ENCODE measurements around the gene F10.

The F10 gene

DNA sequence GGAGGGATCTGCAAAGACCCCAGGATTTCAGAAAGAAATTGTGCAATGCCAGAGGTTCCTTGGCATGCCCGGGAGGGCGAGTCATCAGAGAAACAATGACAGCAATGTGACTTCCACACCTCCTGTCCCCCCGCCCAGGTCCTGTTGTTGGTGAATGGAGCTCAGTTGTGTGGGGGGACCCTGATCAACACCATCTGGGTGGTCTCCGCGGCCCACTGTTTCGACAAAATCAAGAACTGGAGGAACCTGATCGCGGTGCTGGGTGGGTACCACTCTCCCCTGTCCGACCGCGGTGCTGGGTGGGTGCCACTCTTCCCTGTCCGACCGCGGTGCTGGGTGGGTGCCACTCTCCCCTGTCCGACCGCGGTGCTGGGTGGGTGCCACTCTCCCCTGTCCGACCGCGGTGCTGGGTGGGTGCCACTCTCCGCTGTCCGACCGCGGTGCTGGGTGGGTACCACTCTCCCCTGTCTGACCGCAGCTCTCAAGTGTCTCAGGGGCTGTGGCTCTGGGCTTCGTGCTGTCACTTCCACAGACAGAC, 5.2 kb upstream of the F10 start:
- no peak for DNase-seq (ENCODE audit: low spot score)

DNA sequence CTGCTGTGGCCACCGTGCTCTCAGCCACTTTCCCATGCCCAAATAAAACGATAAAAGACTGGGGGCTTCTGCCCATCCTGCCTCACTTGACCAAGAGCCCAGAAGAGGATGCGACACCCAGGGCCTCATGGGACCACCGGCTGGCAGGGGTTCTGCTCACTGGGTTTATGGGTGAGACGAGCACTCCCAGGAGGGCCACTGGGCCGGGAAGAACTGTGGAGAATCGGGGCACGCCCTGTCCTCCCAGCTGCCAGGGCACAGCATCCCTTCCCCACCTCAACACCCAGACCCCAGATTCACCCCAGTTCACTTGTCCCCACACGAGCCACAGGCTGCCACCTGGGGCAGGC, 4.7 kb upstream of the F10 start:
- no peak for DNase-seq (ENCODE audit: low spot score)

DNA sequence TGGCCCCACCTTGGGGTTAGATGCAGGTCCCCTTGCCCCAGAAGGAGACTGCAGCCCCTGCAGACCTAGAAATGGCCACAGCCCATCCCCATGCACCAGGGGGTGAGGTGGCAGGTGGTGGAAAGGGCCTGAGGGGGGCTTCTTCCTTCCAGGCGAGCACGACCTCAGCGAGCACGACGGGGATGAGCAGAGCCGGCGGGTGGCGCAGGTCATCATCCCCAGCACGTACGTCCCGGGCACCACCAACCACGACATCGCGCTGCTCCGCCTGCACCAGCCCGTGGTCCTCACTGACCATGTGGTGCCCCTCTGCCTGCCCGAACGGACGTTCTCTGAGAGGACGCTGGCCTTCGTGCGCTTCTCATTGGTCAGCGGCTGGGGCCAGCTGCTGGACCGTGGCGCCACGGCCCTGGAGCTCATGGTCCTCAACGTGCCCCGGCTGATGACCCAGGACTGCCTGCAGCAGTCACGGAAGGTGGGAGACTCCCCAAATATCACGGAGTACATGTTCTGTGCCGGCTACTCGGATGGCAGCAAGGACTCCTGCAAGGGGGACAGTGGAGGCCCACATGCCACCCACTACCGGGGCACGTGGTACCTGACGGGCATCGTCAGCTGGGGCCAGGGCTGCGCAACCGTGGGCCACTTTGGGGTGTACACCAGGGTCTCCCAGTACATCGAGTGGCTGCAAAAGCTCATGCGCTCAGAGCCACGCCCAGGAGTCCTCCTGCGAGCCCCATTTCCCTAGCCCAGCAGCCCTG, 4.2 kb upstream of the F10 start:
- DNase-seq (ENCODE audit: low spot score) = no peak

DNA sequence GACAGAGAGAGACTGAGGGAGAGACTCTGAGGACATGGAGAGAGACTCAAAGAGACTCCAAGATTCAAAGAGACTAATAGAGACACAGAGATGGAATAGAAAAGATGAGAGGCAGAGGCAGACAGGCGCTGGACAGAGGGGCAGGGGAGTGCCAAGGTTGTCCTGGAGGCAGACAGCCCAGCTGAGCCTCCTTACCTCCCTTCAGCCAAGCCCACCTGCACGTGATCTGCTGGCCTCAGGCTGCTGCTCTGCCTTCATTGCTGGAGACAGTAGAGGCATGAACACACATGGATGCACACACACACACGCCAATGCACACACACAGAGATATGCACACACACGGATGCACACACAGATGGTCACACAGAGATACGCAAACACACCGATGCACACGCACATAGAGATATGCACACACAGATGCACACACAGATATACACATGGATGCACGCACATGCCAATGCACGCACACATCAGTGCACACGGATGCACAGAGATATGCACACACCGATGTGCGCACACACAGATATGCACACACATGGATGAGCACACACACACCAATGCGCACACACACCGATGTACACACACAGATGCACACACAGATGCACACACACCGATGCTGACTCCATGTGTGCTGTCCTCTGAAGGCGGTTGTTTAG, 3.3 kb upstream of the F10 start:
- DNase-seq (ENCODE audit: low spot score) = no peak

DNA sequence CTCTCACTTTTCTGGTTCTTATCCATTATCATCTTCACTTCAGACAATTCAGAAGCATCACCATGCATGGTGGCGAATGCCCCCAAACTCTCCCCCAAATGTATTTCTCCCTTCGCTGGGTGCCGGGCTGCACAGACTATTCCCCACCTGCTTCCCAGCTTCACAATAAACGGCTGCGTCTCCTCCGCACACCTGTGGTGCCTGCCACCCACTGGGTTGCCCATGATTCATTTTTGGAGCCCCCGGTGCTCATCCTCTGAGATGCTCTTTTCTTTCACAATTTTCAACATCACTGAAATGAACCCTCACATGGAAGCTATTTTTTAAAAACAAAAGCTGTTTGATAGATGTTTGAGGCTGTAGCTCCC, 2.8 kb upstream of the F10 start:
- no peak for DNase-seq (ENCODE audit: low spot score)

DNA sequence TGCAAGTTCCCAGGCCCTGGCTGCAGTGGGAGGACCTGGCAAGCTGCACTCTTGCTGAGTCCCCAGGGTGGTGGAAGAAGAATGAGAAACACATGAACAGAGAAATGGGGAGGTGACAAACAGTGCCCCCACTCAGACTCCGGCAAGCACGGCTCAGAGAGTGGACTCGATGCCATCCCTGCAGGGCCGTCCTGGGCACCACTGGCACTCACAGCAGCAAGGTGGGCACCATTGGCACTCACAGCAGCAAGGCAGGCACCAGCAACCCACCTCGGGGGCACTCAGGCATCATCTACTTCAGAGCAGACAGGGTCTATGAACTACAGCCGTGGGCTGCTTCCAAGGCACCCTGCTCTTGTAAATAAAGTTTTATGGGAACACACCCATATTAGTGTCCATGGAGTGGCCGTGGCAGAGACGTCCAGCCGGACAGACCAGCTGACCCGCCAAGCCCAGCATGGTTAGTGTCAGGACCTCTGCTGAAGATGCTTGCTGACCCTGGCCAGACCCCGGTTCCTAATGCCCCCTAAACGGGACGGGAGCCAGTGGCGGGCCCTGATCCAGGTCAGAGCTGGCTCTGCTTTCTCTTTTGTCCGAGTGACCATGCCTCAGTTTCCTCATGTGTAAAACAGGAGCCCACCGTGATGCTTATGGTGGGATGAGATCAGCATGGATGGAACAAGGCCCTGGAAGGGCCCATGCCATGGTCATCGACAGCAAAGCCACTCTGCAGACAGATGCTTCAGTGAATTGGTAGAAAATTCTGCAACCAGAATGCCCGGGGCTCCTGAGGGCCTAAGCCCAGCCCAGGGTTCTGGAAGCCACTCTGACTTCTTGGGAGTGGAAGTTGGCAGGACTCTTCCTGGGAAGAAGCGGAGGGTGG, 2.1 kb upstream of the F10 start:
- DNase-seq (ENCODE audit: low spot score) = no peak

DNA sequence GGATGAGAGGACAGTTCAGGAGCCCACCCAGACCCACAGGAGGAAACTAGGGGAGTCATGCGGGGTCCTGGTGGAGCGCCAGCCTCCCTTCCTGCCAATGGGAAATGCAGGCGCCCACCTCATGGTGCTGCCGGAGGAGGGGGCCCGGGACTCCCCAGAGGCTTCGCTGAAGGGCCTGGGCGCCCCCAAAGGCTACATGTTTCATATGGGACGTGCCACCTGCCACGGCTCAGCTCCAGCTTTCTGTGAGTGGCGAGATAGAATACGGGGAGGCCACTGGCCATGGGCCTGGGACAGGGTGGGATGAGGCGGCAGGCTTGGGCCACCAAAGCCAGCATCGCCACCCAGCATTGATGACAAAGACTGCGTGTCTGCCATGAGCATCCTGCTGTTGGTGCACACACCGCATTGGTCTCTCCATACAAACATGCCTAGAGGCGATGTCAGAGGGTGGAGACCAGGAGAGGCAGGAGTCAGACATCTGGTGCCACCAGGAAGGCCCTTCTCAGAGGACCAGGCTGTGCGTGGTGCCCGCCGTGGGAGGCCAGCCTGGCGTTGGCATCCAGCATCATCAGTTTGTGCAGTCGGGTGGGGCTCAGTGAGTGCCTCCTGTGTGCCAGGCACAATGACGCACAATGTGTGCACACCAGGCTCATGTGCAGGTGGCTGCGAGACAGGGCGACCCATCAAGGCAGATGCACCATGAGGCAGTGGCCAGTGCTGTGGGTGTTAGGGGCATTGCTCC, 1.2 kb upstream of the F10 start:
- no peak for DNase-seq (ENCODE audit: low spot score)

DNA sequence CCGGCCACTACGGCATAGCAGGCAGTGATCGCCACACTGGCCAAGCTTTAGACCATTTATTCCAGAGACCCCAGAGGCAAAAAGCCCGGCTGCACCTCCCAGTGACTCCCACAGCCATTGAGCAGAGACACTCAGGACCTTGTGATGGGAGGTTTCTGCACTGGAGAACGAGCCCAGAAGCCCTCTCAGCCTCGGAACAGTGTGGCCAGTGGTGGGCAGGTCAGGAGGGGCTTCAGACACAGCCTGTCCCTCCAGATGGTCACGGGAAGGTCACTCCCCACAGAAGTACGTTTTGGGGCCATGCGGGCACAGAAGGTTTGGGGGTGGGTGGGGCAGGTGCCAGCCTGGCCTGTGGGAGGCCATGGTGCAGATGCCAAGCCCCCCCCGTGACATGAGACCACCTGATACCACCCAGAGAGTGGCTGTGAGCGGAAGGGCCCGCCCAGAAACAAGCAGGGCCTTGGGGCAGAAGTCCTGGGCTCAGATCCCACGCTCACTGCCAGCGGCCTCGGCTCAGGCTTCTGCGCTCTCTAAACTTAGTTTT, 599 bp upstream of the F10 start:
- DNase-seq (ENCODE audit: low spot score) = no peak

DNA sequence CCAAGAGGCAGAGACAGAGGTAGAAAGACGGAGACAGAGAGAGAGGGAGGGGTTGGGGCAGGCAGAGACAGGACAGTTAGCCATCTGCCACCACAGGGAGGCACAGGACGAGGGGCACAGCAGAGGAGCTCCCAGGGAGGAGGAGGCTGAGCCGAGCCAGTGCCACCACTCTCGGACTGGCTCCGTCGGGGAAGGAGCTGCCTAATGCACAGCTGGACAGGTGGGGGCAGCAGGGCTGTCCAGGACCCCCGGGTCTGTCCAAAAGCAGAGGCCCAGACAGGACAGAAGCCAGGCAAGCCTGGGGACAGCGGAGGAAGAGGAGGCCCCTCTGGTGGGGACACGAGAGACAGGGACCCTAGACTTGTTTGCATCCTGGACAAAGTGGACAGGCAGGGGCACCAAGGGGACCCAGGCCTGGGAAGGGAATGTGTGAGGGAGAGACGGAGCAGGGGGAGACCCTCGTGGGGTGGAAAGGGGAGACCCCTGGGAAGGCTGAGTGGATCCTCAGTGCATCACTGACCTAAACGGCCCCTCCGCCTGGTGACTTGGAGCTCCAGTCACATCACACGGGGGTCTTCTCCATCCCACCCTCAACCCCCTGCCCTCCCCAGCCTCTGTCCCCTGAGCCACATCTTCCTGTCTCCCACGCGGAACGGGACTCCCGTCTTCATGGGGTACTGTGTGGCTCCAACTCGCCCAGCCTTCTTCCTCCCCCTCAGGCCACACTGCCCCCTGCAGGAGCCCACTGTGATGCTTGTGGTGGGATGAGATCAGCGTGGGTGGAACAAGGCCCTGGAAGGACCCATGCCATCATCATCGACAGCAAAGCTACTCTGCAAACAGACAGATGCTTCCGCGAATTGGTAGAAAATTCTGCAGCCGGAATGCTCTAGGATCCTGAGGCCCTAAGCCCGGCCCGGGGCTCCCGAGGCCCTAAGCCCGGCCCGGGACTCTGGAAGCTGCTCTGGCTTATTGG, 915 bp downstream of the F10 start:
- peak; percentile 46 for DNase-seq (ENCODE audit: low spot score)

DNA sequence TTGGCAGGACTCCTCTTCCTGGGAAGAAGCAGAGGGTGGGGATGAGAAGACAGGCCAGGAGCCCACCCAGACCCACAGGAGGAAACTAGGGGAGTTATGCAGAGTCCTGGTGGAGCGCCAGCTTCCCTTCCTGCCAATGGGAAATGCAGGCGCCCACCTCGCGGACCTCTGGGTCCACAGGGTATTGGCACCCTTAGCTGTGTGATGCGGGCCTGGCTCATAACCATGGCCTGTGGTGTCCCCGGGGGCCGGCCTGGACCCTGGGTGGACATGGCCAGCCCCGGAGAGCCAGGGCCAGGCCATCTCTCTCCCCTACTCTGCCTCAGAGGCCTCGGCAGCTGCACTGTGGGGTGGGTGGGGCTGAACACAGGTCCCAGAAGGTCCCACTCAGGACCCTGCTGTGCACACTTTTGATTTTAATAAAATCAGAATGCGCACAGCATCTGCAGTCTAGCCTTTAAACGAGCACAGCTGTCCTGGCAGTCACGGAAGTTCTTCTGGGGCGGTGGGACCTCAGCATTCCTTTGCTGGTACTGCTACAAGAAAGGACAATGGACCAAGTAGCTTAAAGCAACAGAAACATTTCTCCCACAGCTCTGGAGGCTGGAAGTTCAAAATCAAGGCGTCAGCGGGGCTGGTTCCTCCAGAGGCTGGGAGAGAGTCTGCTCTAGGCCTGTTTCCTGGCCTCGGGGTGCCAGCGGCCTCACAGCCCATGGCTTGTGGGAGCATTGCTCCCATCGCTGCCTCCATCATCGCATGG, 1.8 kb downstream of the F10 start:
- DNase-seq (ENCODE audit: low spot score) = no peak

DNA sequence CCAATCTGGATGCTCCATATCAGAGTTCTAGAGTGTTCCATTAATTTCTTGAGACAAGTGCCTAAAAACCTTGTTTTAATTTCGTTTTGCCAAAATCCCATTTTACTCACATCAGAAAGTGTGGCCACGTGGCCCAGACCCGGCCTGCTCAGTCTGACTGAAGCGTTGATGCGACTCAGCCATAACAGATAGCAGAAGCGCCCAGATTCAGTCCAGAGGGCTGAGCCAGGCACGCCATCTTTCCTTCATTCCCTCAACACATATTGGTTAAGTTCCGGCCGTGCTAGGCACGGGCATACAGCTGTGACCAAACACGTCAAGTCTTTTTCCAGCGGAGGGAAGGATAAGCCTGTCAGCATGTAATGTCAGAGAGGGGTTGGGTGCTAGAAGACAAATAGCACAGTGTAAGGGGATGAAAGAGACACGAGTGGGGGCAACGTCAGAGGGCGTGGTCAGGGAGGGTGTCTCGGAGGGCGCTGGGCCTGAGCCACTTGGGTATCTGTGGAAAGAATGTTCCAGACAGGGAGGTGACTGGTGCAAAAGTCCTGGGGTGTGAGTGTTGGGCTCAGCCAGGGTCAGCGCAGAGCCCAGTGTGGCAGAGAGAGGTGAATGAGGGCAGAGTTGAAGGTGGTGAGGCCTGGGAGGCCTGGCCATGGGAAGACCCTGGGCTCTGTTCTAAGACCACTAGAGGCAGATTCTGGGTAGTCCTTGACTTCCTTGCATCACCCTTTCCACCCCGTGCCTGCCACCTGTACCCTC, 3.1 kb downstream of the F10 start:
- DNase-seq (ENCODE audit: low spot score) = no peak

DNA sequence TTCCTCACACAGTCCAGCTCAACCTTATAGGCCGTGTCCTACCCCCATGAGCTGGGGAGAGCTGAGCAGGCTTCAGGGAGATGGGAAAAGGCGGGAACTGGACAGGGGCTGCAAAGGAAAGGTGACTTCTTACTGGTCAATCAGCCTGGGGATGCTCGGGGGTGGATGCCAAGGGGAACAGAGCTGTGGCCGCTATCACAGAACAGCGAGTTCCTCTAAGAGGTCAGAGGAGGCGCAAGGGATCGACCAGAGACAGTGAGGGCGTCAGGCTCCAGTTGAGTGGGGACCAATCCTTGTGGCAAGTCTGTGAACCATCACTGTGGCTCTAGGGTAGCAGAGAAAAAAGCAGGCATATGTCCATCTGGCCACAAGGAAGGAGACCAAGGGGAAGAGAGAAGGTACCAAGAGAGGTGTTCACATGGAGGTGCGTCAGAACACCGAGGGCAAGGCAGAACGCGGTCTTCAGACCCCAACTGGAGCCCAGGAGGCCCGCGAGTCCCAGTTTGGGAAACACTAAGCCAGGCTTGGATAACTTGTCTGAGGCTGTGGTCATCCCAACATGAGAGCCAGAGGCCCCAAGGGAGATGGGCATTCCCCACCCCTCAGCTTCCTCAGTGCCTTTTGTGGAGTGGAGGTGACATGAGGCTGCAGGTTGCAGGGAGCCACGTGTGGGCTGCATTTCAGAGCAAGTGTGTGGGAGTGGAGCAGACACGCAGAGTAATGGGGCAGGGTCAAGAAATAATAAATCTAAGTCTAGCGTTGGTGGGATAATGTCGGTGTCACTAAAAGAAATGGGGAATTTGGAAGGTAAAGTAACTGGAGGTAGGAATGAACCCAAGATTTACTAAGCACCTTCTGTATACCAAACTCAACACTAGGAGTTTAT, 3.9 kb downstream of the F10 start:
- DNase-seq (ENCODE audit: low spot score) = no peak

DNA sequence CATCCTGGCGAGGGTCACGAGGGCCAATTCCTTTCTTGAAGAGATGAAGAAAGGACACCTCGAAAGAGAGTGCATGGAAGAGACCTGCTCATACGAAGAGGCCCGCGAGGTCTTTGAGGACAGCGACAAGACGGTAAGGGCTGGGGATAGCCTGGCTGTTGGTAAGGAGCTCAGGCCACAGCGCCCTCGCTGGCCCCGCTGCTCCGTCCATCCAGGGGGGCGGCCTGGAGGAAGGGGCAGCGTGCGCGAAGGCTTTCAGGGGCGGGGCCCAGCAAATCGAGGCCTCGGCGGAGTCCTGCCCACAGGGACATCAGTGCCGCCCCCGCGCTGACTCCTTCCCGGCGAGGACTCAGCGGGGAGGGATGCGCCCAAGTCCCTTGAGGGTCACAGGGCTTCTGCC, 6.9 kb downstream of the F10 start:
- no peak for DNase-seq (ENCODE audit: low spot score)

DNA sequence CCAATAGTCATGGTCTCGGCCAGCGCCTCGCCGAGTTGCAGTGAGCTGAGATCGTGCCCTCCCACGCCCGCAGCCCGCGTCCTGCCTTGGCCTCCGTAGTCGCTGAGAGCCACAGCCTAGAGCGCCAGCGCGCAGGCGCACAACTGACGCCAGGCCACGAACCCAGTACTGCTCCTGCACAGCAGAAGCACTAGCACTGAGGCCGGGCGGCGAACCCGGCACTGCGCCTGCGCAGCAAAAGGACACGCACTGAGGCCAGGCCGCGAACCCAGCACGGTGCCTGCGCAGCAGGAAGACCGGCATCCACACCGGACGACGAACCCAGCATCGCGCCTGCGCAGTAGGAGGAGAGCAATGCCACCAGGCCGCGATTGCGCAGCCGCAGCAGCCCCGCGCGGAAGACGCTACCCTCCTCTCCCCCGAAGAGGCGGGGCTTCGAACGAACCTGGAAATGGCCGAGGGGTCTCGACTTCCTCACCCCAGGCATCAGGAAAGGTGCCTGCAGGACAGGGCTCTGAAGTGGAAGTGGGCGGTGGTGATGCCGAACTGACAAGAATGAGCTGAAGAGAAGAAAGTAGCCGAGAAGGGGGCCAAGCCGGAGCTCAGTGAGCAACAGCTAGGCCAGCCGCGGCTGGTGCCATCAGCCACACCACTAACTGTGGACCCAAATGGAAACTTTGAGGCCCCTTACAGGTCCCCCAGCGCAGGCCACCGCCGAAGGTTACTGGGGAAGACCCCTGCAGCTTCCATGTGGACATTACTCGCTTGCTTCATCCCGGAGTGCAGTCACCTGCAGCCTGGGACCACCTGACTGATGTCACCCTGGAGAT, 7.5 kb downstream of the F10 start:
- DNase-seq (ENCODE audit: low spot score) = no peak

DNA sequence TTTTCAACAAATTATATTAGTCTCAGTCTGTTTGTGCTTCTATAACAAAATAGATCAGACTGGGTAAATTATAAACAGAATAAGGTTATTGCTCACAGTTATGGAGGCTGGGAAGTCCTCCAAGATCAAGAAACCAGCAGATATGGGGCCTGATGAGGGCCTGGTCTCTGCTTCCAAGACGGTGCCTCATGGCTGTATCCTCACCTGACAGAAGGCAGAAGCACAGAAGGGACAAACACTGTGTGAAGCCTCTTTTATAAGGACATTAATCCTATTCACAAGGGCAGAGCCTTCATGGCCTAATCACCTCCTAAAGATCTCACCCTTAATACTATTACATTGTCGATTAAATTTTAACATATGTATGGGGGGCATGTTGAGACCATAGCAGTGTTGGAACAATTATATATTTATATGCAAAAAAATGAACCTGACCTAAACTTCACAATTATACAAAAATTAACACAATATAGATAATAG, 12.7 kb downstream of the F10 start:
- no peak for DNase-seq (ENCODE audit: low spot score)

DNA sequence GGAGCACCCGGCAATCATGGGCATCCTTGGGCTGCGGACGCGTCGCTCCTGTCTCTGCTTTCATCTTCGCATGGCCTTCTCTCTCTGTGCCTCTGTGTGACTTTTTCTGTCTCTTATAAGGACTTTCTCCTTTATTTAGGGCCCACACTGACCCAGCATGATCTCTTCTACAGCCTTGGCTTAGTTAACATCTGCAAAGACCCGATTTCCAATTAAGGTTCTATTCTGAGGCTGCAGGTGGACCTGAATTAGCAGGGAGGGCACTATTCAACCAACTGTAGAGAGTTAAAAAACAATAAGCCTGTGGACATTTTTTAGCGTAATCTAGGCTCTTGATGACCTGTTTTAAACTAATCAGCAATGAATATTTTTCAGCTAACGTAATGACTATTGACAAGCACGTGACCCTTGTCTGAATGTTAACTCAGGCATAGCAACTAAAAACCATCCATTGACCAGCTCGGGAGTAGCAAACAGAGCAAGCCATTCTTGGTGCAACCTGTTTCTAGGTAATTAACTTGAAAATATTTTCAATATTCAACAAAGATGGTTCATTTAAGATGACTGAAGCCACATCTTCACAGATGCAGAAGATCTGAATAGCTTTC, 15.2 kb downstream of the F10 start:
- DNase-seq (ENCODE audit: low spot score) = no peak
